ENCODE results near the gene PAGR1. TPM values are rescaled to one million over a fixed set of nuclear protein-coding genes. Genes with fewer than 3 reads are reported as not detected.

Gene PAGR1
- total and polyA plus RNA-seq, 2 of the 13 experiments (the other 11 are each of a cell fraction or from before 2014, with no cell fraction given), result 9.8 to 66.4 TPM

- TF ChIP-seq, protein P1, sequence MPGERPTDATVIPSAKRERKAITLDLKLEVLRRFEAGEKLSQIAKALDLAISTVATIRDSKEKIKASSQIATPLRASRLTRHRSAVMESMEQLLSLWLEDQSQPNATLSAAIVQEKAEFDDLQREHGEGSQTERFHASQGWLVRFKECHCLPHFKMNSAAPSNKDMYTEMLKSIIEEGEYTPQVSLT (CRISPR knock-in tag; IDR thresholded peaks at IDR 0.05; ENCODE audit: borderline replicate concordance, low read depth), result no peak; the same call in 1 of the 2 replicates
- peak; percentile 89 for TF ChIP-seq ZMYM4 (CRISPR knock-in tag; IDR thresholded peaks at IDR 0.05)
- TF ChIP-seq, protein P2, sequence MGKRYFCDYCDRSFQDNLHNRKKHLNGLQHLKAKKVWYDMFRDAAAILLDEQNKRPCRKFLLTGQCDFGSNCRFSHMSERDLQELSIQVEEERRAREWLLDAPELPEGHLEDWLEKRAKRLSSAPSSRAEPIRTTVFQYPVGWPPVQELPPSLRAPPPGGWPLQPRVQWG (CRISPR knock-in tag; IDR thresholded peaks at IDR 0.05; ENCODE audit: borderline replicate concordance, low read depth), result no peak
- TF ChIP-seq E2F1 (CRISPR knock-in tag; IDR thresholded peaks at IDR 0.05), result peak; percentile 99
- TF ChIP-seq ZUFSP (CRISPR knock-in tag; IDR thresholded peaks at IDR 0.05; ENCODE audit: borderline replicate concordance), result no peak
- peak; percentile 74 for TF ChIP-seq MIXL1 (CRISPR knock-in tag; IDR thresholded peaks at IDR 0.05)
- peak; percentile 91; the same call in 1 of the 2 replicates for TF ChIP-seq LBX2 (CRISPR knock-in tag; IDR thresholded peaks at IDR 0.05; ENCODE audit: borderline replicate concordance)
- peak; percentile 90 for TF ChIP-seq HOXA5 (CRISPR knock-in tag; IDR thresholded peaks at IDR 0.05)
- no peak; the same call in none of the 2 replicates for TF ChIP-seq ZBTB20 (CRISPR knock-in tag; IDR thresholded peaks at IDR 0.05; ENCODE audit: borderline replicate concordance, low read depth)
- TF ChIP-seq ZNF562 (CRISPR knock-in tag; IDR thresholded peaks at IDR 0.05; ENCODE audit: borderline replicate concordance), result no peak; the same call in 1 of the 2 replicates
- TF ChIP-seq MAF1 (CRISPR knock-in tag; IDR thresholded peaks at IDR 0.05; ENCODE audit: borderline replicate concordance), result peak; percentile 52; the same call in 1 of the 2 replicates
- peak; percentile 90 for TF ChIP-seq IKZF5 (CRISPR knock-in tag; IDR thresholded peaks at IDR 0.05)
- TF ChIP-seq ZNF326 (CRISPR knock-in tag; IDR thresholded peaks at IDR 0.05; ENCODE audit: borderline replicate concordance), result peak; percentile 93
- peak; percentile 98 for TF ChIP-seq IRF9 (CRISPR knock-in tag; IDR thresholded peaks at IDR 0.05; ENCODE audit: borderline replicate concordance)
- peak; percentile 56; the same call in 1 of the 2 replicates for TF ChIP-seq JUND (CRISPR knock-in tag; IDR thresholded peaks at IDR 0.05)
- peak; percentile 97 for TF ChIP-seq SAP130 (CRISPR knock-in tag; IDR thresholded peaks at IDR 0.05; ENCODE audit: low read depth)
- TF ChIP-seq FUBP1 (CRISPR knock-in tag; IDR thresholded peaks at IDR 0.05; ENCODE audit: borderline replicate concordance), result 0 out of 2 replicates have a peak, but pooled peaks have one; percentile 45
- peak; percentile 99 for TF ChIP-seq AGO1 (IDR thresholded peaks at IDR 0.05; ENCODE audit: low read depth, low read length, poor library complexity, severe bottlenecking)
These were observed 10.5 kb upstream of the PAGR1 start (continued) for GRCh38 chr16:29805232-29806098.

Measured in HepG2 (cell line).